Measurements from ENCODE around the gene EXOC4.

GRCh38 chr7:133916621-133917020 is 663.7 kb downstream of the EXOC4 start:
- TF ChIP-seq EZH2phosphoT487 (IDR thresholded peaks at IDR 0.05; ENCODE audit: insufficient read depth, low read depth) (no peak), EZH2 (IDR thresholded peaks at IDR 0.05; ENCODE audit: insufficient read depth, poor library complexity, severe bottlenecking) (no peak)
